ENCODE measurements around the gene PSMB7. TPM values are rescaled to one million over a fixed set of nuclear protein-coding genes. Genes with fewer than 3 reads are reported as not detected.

Gene PSMB7
- total RNA-seq, 1 experiment from 2014 or later: 264 TPM

DNA sequence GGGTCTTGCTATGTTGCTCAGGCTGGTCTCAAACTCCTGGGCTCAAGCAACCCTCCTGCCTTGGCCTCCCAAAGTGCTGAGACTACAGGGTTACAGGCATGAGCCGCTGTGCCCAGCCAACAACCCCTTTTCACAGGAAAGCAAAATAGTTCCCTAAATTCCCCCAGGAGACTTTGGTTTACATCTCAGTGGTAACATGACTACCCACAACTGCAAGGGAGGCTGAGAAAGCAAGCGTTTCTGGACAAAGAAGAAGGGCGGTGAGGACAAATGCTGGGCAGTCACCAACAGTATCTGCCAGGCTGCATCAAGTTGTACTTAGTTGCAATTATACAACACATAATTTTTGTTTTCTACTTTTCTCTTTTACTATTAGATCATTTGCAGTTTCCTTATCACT, 27.6 kb upstream of the PSMB7 start:
- ChIA-PET POLR2A (no interaction called here), CTCF (interaction anchor here (0.7 kb wide), 1 partner anchor 82 kb away, joined by 3 read pairs; no protein-coding TSS in a partner anchor)
- intact Hi-C loops (cut with micrococcal nuclease): no loop called here
- H3K27me3 Mint-ChIP-seq (ENCODE audit: insufficient read depth, unreplicated experiment): no peaks in the 10 kb centered on the region
- no peak overlapping the region for H3K4me3 Mint-ChIP-seq (ENCODE audit: unreplicated experiment)
- BruUV-seq (replicated peaks): no TSS peak
- DNase-seq (ENCODE audit: unreplicated experiment): no peak
- TF ChIP-seq, protein P1, sequence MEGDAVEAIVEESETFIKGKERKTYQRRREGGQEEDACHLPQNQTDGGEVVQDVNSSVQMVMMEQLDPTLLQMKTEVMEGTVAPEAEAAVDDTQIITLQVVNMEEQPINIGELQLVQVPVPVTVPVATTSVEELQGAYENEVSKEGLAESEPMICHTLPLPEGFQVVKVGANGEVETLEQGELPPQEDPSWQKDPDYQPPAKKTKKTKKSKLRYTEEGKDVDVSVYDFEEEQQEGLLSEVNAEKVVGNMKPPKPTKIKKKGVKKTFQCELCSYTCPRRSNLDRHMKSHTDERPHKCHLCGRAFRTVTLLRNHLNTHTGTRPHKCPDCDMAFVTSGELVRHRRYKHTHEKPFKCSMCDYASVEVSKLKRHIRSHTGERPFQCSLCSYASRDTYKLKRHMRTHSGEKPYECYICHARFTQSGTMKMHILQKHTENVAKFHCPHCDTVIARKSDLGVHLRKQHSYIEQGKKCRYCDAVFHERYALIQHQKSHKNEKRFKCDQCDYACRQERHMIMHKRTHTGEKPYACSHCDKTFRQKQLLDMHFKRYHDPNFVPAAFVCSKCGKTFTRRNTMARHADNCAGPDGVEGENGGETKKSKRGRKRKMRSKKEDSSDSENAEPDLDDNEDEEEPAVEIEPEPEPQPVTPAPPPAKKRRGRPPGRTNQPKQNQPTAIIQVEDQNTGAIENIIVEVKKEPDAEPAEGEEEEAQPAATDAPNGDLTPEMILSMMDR (IDR thresholded peaks at IDR 0.05; ENCODE audit: unreplicated experiment): no peak
- no peaks in the 10 kb centered on the region for H3K36me3 Mint-ChIP-seq (ENCODE audit: insufficient read depth, unreplicated experiment)
- H3K4me1 Mint-ChIP-seq (ENCODE audit: insufficient read depth, unreplicated experiment): peaks cover 5% of the 10 kb centered on the region
- no peak overlapping the region for H3K27ac Mint-ChIP-seq (ENCODE audit: low read depth, unreplicated experiment)
- no peaks in the 10 kb centered on the region for H3K9me3 Mint-ChIP-seq (ENCODE audit: unreplicated experiment)

GRCh38 chr9:124442379-124442778, 27.1 kb upstream of the PSMB7 start:
- intact Hi-C loops (cut with micrococcal nuclease): no loop called here
- H3K27me3 Mint-ChIP-seq (ENCODE audit: insufficient read depth, unreplicated experiment): no peaks in the 10 kb centered on the region
- no TSS peak for BruUV-seq (replicated peaks)
- no peaks in the 10 kb centered on the region for H3K9me3 Mint-ChIP-seq (ENCODE audit: unreplicated experiment)
- no peak overlapping the region for H3K27ac Mint-ChIP-seq (ENCODE audit: low read depth, unreplicated experiment)
- no peak overlapping the region for H3K4me3 Mint-ChIP-seq (ENCODE audit: unreplicated experiment)
- TF ChIP-seq, protein P1 (IDR thresholded peaks at IDR 0.05; ENCODE audit: unreplicated experiment): no peak
- no peaks in the 10 kb centered on the region for H3K36me3 Mint-ChIP-seq (ENCODE audit: insufficient read depth, unreplicated experiment)
- no peak for DNase-seq (ENCODE audit: unreplicated experiment)
- peaks cover 5% of the 10 kb centered on the region for H3K4me1 Mint-ChIP-seq (ENCODE audit: insufficient read depth, unreplicated experiment)
- ChIA-PET POLR2A (no interaction called here), CTCF (interaction anchor here (0.6 to 2.1 kb wide), 4 partner anchors 23 to 94 kb away, joined by 3 to 7 read pairs (median 3); no protein-coding TSS in a partner anchor)

- TF ChIP-seq, protein P1 (IDR thresholded peaks at IDR 0.05; ENCODE audit: unreplicated experiment): no peak
- no peak overlapping the region for H3K27ac Mint-ChIP-seq (ENCODE audit: low read depth, unreplicated experiment)
- BruUV-seq (replicated peaks): no TSS peak
- POLR2A ChIA-PET: interaction anchor here (0.6 kb wide), 1 partner anchor 33 kb away, joined by 3 read pairs; no protein-coding TSS in a partner anchor
- intact Hi-C loops (cut with micrococcal nuclease): no loop called here
- H3K27me3 Mint-ChIP-seq (ENCODE audit: insufficient read depth, unreplicated experiment): no peaks in the 10 kb centered on the region
- H3K36me3 Mint-ChIP-seq (ENCODE audit: insufficient read depth, unreplicated experiment): no peaks in the 10 kb centered on the region
- no peaks in the 10 kb centered on the region for H3K9me3 Mint-ChIP-seq (ENCODE audit: unreplicated experiment)
- no peaks in the 10 kb centered on the region for H3K4me1 Mint-ChIP-seq (ENCODE audit: insufficient read depth, unreplicated experiment)
- DNase-seq (ENCODE audit: unreplicated experiment): no peak
- CTCF ChIA-PET: interaction anchor here (2.1 kb wide), 1 partner anchor 22 kb away, joined by 7 read pairs; no protein-coding TSS in a partner anchor
- no peak overlapping the region for H3K4me3 Mint-ChIP-seq (ENCODE audit: unreplicated experiment)
Measured at GRCh38 chr9:124441291-124441690, 26.0 kb upstream of the PSMB7 start.

DNA sequence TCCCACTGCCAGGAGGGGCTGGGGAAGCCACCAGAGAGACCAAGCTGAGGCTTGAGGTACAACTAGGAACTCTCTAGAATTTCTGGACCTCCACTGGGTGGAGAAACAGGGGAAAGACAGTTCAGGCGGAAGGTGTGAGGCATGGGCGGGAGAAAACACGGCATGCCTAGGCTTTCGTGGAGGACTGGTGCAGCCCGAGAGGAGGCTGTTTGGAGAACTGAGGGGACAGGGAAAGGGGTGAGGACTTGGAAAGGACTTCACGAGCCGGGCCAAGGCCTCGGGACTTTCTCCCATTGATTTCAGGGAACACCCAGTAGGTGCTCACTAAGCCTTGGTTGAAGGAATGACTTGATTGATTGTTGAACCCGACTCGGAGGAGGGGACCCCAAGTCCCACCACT, 25.5 kb upstream of the PSMB7 start:
- Mint-ChIP-seq H3K36me3 (ENCODE audit: insufficient read depth, unreplicated experiment) (no peaks in the 10 kb centered on the region), H3K27me3 (ENCODE audit: insufficient read depth, unreplicated experiment) (no peaks in the 10 kb centered on the region), H3K4me1 (ENCODE audit: insufficient read depth, unreplicated experiment) (no peaks in the 10 kb centered on the region), H3K9me3 (ENCODE audit: unreplicated experiment) (no peaks in the 10 kb centered on the region), H3K27ac (ENCODE audit: low read depth, unreplicated experiment) (no peak overlapping the region), H3K4me3 (ENCODE audit: unreplicated experiment) (no peak overlapping the region)
- POLR2A ChIA-PET: no interaction called here
- no peak for DNase-seq (ENCODE audit: unreplicated experiment)
- BruUV-seq (replicated peaks): no TSS peak
- CTCF ChIA-PET: interaction anchor here (2.1 kb wide), 1 partner anchor 21 kb away, joined by 7 read pairs; no protein-coding TSS in a partner anchor
- TF ChIP-seq, protein P1 (IDR thresholded peaks at IDR 0.05; ENCODE audit: unreplicated experiment): no peak
- intact Hi-C loops (cut with micrococcal nuclease): no loop called here

All from MCF 10A (cell line).